Jurkat, Clone E6-1 (cell line): ENCODE data around the gene DOCK1.

Source experiments
- DNase-seq: peaks from one replicate; pipeline ENCODE4 v3.0.0-alpha.2; 2011; ENCODE audit warnings: low read depth, low spot score
- H3K4me3 ChIP-seq: 2 replicates; pipeline ENCODE4 v1.5.1; 2011; ENCODE audit warnings: mild to moderate bottlenecking, low read length, control low read depth, moderate library complexity

DOCK1 gene

GRCh38 chr10:127343821-127344220 is 438.6 kb downstream of the DOCK1 start:
- no peak overlapping the region for H3K4me3 ChIP-seq
- DNase-seq = no peak

GRCh38 chr10:127344346-127344745 is 439.1 kb downstream of the DOCK1 start:
- DNase-seq = no peak
- H3K4me3 ChIP-seq = no peak overlapping the region

DNA sequence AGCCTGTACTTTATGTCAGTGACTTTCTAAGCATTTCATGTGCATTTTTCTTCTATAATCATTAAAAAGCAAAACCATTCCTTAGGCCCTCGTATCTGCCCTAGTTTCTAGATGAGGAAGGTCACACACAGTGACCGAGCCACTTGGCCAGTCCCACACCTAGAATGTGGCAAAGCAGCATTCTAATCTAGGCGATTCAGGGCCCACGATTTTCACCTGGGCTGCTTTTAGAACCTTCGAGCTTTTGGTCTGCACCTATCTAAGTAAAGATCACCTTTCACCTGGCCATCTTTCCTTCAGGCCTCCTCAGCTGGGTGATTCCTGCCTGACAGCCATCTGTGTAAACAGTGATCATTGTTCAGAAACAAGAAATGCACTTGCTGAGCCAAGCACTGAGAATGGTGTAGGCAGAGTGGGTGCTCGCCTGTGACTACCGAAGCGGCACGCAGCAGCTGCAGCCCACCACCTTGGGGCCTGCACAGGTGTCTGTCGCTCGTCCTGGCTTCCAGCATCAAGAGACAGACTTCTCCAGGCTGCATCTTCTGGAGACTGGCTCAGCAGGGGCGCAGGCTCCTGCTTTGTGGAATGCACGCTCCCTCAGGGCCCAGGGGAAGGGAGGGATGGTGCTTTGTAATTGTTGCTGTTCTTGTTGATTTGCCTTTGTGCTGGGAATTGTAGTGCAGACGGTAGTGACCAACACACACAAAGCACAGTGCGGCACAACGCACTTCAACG is 440.2 kb downstream of the DOCK1 start:
- DNase-seq = no peak
- no peak overlapping the region for H3K4me3 ChIP-seq

- DNase-seq = no peak
- no peak overlapping the region for H3K4me3 ChIP-seq
Observed at GRCh38 chr10:127346604-127347003, 441.4 kb downstream of the DOCK1 start.

DNA sequence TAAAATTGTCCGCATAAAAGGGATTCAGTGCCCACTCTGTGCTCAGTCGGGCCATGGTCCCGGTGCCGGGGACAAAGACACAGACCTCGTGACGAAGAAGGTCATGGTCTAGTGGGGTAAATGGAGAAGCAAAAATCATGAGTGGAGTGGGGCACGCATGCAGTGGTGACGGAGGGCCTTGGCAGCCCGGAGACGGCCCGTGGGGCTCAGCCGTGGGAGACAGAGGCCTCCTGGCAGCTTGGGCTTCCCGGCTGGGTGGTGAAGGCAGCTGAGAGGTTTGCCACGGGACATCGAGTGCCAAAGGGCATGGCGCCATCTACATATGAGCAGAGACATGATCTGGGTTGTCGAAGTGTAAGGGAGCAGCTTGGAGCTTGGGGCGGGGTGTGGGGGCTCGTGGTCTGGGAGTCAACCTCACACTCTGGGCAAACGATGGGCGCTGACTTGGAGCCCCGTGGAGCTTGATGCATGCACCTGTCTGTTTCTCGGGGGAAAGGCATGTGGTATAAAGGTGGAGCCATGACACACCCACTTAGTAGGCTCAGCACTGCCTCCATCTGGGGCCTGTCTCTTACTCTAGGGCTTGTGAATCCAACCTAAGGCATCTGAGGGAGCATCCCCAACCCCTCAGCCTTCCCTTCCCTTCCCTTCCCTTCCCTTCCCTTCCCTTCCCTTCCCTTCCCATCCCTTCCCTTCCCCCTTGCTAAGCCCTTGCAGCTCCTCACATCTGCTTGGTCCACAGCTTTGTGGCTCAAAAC is 442.2 kb downstream of the DOCK1 start:
- H3K4me3 ChIP-seq = no peak overlapping the region
- DNase-seq = no peak

GRCh38 chr10:127349737-127350136 is 444.5 kb downstream of the DOCK1 start:
- no peak overlapping the region for H3K4me3 ChIP-seq
- no peak for DNase-seq

- no peak overlapping the region for H3K4me3 ChIP-seq
- no peak for DNase-seq
Observed at GRCh38 chr10:127351542-127351941, 446.3 kb downstream of the DOCK1 start.

- DNase-seq = no peak
Observed at GRCh38 chr10:127353544-127353943, 448.3 kb downstream of the DOCK1 start.

GRCh38 chr10:127354255-127354654 is 449.0 kb downstream of the DOCK1 start:
- H3K4me3 ChIP-seq = no peak overlapping the region
- DNase-seq = no peak

More at GRCh38 chr10:127353544-127353943, 448.3 kb downstream of the DOCK1 start:
- no peak overlapping the region for H3K4me3 ChIP-seq

GRCh38 chr10:127354992-127355391 is 449.8 kb downstream of the DOCK1 start:
- peak; percentile 17 for DNase-seq
- no peak overlapping the region for H3K4me3 ChIP-seq

GRCh38 chr10:127356360-127356759 is 451.1 kb downstream of the DOCK1 start:
- H3K4me3 ChIP-seq = no peak overlapping the region
- DNase-seq = no peak

DNA sequence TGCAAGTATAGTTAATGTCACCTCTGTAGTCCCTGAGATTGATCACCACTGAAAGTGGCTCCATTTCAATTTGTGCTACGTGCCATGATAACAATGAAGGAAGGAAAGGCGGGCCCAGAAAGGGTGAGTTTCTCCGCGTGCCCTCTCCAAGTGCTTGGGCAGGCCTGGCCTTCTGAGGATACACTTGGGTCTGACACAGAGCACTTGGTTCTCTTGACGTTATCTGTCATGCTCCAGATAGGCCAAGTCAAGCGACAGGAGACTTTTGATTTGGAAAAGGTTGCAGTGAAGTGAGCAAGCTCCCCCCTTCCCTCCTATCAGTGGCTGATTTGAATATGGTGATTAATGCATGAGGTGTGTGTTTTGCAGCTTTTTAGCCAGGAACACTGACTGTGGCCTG is 452.0 kb downstream of the DOCK1 start:
- no peak for DNase-seq
- H3K4me3 ChIP-seq = no peak overlapping the region

DNA sequence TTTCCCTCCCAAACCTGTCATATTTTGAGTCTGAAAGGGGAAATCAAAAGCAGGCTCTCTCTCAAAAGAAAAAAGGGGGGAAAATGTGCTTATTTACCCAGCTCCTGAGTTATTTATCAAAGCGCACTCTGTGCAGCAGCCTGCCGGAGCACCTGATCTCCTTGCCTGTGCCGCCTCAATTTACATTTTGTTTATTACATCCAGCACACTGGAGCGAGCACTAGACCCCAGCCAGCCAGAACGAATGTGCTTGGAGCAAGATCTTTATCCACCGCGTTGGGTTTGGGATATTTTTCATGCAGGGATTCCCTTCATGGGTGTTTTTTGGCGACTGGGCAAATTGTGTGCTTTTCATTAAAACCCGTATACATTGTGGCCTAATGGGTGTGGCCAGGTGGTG is 453.1 kb downstream of the DOCK1 start:
- DNase-seq = no peak

DNA sequence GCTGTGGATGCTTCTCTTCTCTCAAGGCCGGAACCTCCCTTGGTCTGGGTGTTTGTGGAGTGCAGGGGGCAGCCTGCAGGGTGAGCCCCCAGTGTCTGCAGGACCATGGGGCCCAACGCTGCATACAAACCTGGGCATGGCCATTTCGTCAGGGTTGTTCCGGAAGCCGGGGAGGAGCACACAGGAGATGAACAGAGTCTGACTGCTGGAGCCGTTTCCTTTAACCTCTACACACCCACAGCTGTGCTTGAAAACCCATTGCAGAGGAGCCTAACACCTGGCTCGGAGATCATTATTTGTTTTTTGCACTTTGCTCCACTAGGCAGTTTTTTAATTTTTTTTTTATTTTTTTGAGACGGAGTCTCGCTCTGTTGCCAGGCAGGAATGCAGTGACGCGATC is 458.8 kb downstream of the DOCK1 start:
- no peak for DNase-seq
- no peak overlapping the region for H3K4me3 ChIP-seq

More for the DNA sequence above, 453.1 kb downstream of the DOCK1 start:
- H3K4me3 ChIP-seq = no peak overlapping the region

DNA sequence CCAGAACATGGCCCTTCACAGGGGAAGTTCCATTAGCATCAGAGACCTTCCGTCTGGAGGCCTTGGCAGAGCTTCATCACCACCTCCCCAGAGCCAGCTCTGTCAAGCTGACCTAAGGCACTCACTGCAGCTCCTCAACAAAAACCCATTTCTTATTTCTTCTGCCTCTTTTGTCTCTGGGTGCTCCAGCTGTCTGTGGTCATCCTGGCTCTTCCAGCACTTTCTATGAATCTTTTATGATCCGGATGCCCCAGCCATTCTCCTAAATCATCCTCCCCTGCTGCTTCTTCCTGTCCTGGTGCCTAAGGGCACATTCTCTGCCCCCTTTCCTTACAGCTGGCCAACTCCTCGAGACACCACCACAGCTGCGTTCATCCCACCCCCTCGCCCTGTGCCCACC is 462.9 kb downstream of the DOCK1 start:
- no peak overlapping the region for H3K4me3 ChIP-seq
- no peak for DNase-seq

- H3K4me3 ChIP-seq = no peak overlapping the region
- no peak for DNase-seq
Observed at GRCh38 chr10:127368929-127369328, 463.7 kb downstream of the DOCK1 start.

DNA sequence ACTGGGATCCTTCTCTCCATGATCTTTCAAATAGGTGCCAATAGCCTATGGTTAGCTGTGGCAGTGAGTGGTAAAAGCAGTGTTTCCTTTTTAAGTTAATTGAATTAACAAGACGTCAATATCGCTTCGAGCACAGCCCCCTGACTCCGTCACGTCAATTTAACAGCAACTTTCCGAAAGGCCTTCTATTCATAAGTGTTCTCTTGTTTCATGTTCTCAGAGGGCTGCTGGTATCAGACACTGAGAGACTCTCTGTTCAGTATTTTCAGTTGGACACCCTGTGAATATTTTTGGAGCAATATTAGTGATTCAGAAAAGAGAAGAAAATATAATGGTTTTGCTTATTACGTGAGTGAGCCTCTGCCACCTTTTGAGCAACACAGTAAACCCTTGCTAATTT is 465.4 kb downstream of the DOCK1 start:
- no peak for DNase-seq
- no peak overlapping the region for H3K4me3 ChIP-seq

- no peak for DNase-seq
- H3K4me3 ChIP-seq = no peak overlapping the region
Observed at GRCh38 chr10:127372361-127372760, 467.1 kb downstream of the DOCK1 start.

- H3K4me3 ChIP-seq = no peak overlapping the region
- DNase-seq = no peak
Observed at GRCh38 chr10:127374074-127374680, 468.9 kb downstream of the DOCK1 start.

- H3K4me3 ChIP-seq = no peak overlapping the region
- no peak for DNase-seq
Observed at GRCh38 chr10:127374901-127375300, 469.7 kb downstream of the DOCK1 start.
